ENCODE data around the gene RFPL1. TPM values are rescaled to one million over a fixed set of nuclear protein-coding genes. Genes with fewer than 3 reads are reported as not detected.

RFPL1 gene
- total RNA-seq, 1 donor from 2014 or later = not detected

GRCh38 chr22:29457730-29458129 is 19.3 kb downstream of the RFPL1 start:
- no peak for TF ChIP-seq CTCF (IDR thresholded peaks at IDR 0.05; ENCODE audit: insufficient read depth, low read length, poor library complexity, severe bottlenecking)
- Histone ChIP-seq H3K27me3 (ENCODE audit: control insufficient read depth, insufficient read depth, low read length) (no peaks in the 10 kb centered on the region), H3K36me3 (ENCODE audit: control insufficient read depth, insufficient read depth, low read length) (no peaks in the 10 kb centered on the region), H3K4me3 (ENCODE audit: low read depth, low read length) (no peak overlapping the region)
- DNase-seq (ENCODE audit: low read depth) = no peak

- TF ChIP-seq CTCF (IDR thresholded peaks at IDR 0.05; ENCODE audit: insufficient read depth, low read length, poor library complexity, severe bottlenecking) = no peak
- no peaks in the 10 kb centered on the region for H3K27me3 ChIP-seq (ENCODE audit: control insufficient read depth, insufficient read depth, low read length)
- DNase-seq (ENCODE audit: low read depth) = no peak
- no peak overlapping the region for H3K4me3 ChIP-seq (ENCODE audit: low read depth, low read length)
- no peaks in the 10 kb centered on the region for H3K36me3 ChIP-seq (ENCODE audit: control insufficient read depth, insufficient read depth, low read length)
Observed at GRCh38 chr22:29458551-29458950, 20.2 kb downstream of the RFPL1 start.

- no peaks in the 10 kb centered on the region for H3K27me3 ChIP-seq (ENCODE audit: control insufficient read depth, insufficient read depth, low read length)
- H3K4me3 ChIP-seq (ENCODE audit: low read depth, low read length) = no peak overlapping the region
- H3K36me3 ChIP-seq (ENCODE audit: control insufficient read depth, insufficient read depth, low read length) = no peaks in the 10 kb centered on the region
- TF ChIP-seq CTCF (IDR thresholded peaks at IDR 0.05; ENCODE audit: insufficient read depth, low read length, poor library complexity, severe bottlenecking) = no peak
- no peak for DNase-seq (ENCODE audit: low read depth)
Observed at GRCh38 chr22:29459773-29460172, 21.4 kb downstream of the RFPL1 start.

- Histone ChIP-seq H3K27me3 (ENCODE audit: control insufficient read depth, insufficient read depth, low read length) (peaks cover 2% of the 10 kb centered on the region), H3K4me3 (ENCODE audit: low read depth, low read length) (no peak overlapping the region), H3K36me3 (ENCODE audit: control insufficient read depth, insufficient read depth, low read length) (no peaks in the 10 kb centered on the region)
- DNase-seq (ENCODE audit: low read depth) = no peak
- no peak for TF ChIP-seq CTCF (IDR thresholded peaks at IDR 0.05; ENCODE audit: insufficient read depth, low read length, poor library complexity, severe bottlenecking)
Observed at GRCh38 chr22:29461263-29461662, 22.9 kb downstream of the RFPL1 start.

GRCh38 chr22:29463629-29464028 is 25.2 kb downstream of the RFPL1 start:
- DNase-seq (ENCODE audit: low read depth) = no peak
- Histone ChIP-seq H3K36me3 (ENCODE audit: control insufficient read depth, insufficient read depth, low read length) (no peaks in the 10 kb centered on the region), H3K4me3 (ENCODE audit: low read depth, low read length) (no peak overlapping the region), H3K27me3 (ENCODE audit: control insufficient read depth, insufficient read depth, low read length) (peaks cover 12% of the 10 kb centered on the region)
- TF ChIP-seq CTCF (IDR thresholded peaks at IDR 0.05; ENCODE audit: insufficient read depth, low read length, poor library complexity, severe bottlenecking) = no peak

GRCh38 chr22:29464581-29464980 is 26.2 kb downstream of the RFPL1 start:
- H3K27me3 ChIP-seq (ENCODE audit: control insufficient read depth, insufficient read depth, low read length) = peaks cover 21% of the 10 kb centered on the region
- H3K4me3 ChIP-seq (ENCODE audit: low read depth, low read length) = no peak overlapping the region
- no peak for DNase-seq (ENCODE audit: low read depth)
- no peak for TF ChIP-seq CTCF (IDR thresholded peaks at IDR 0.05; ENCODE audit: insufficient read depth, low read length, poor library complexity, severe bottlenecking)
- no peaks in the 10 kb centered on the region for H3K36me3 ChIP-seq (ENCODE audit: control insufficient read depth, insufficient read depth, low read length)

Measured in kidney epithelial cell (primary cell).